ENCODE results near the gene ATP13A4. TPM values are rescaled to one million over a fixed set of nuclear protein-coding genes. Genes with fewer than 3 reads are reported as not detected.

ATP13A4 gene
- total and polyA plus RNA-seq, 2 of the 8 experiments (the other 6 are each of a cell fraction or from before 2014, with no cell fraction given): 0.12 TPM; not detected in 1

GRCh38 chr3:193389335-193389734 lies 165.4 kb downstream of the ATP13A4 start:
- DNase-seq (ENCODE audit: low read depth in 1 of 2, low spot score in 2 of 2): peak; percentile 33 to 40
- Histone ChIP-seq H4K8ac (ENCODE audit: extremely low read depth, insufficient read depth, low read length) (no peak overlapping the region), H3K4ac (replicated peaks; ENCODE audit: insufficient read length, low read depth, low read length) (no peak overlapping the region), H2BK20ac (ENCODE audit: low read length) (no peak overlapping the region), H4K20me1 (replicated peaks in 1 of 2; ENCODE audit: control insufficient read depth in 1 of 2, insufficient read depth in 2 of 2, low read length in 2 of 2) (no peaks in the 10 kb centered on the region), H3K79me1 (ENCODE audit: low read depth, low read length) (no peaks in the 10 kb centered on the region), H3K27me3 (replicated peaks in 1 of 4; ENCODE audit: control insufficient read depth in 3 of 4, extremely low read depth in 1 of 4, insufficient read depth in 3 of 4, low read length in 3 of 4) (no peaks in the 10 kb centered on the region), H3K14ac (ENCODE audit: insufficient read length) (no peak overlapping the region), H3K4me2 (ENCODE audit: insufficient read depth in 1 of 2, low read depth in 2 of 2, low read length in 2 of 2) (0 out of 4 replicates have a peak overlapping the region, but pooled peaks of 1 of the 2 experiments have one; percentile 20), H2BK12ac (ENCODE audit: low read depth, low read length) (no peak overlapping the region), H2AK5ac (ENCODE audit: low read depth, low read length) (no peak overlapping the region), H3K23me2 (ENCODE audit: low read depth, low read length) (no peaks in the 10 kb centered on the region), H2BK5ac (ENCODE audit: low read depth, low read length) (no peak overlapping the region), H2BK120ac (replicated peaks; ENCODE audit: low read depth, low read length) (no peak overlapping the region), H3K56ac (replicated peaks; ENCODE audit: insufficient read length, low read depth, low read length) (no peak overlapping the region), H3K9me3 (ENCODE audit: insufficient read depth in 2 of 2, low read depth in 1 of 2, low read length in 1 of 2) (peaks cover 0 to 2% of the 10 kb centered on the region in 2 experiments; a peak in 1 of 4 replicates), H3K4me1 (replicated peaks in 1 of 4; ENCODE audit: control insufficient read depth in 3 of 4, insufficient read depth in 4 of 4, low read length in 3 of 4) (peaks cover 0 to 14% (median 11%) of the 10 kb centered on the region in 4 experiments; a peak in 3 of 7 replicates), H4K91ac (replicated peaks; ENCODE audit: insufficient read length, low read length) (no peak overlapping the region), H3K79me2 (ENCODE audit: control insufficient read depth in 1 of 2, insufficient read depth in 2 of 2, low read length in 2 of 2) (no peaks in the 10 kb centered on the region), H3K18ac (ENCODE audit: extremely low read depth, low read length) (no peak overlapping the region), H3K9ac (replicated peaks in 1 of 4; ENCODE audit: extremely low read depth in 1 of 4, low read depth in 3 of 4, low read length in 3 of 4) (no peak overlapping the region), H3K4me3 (ENCODE audit: extremely low read depth in 1 of 4, insufficient read depth in 2 of 4, low read depth in 3 of 4, low read length in 4 of 4) (no peak overlapping the region), H2AFZ (ENCODE audit: low read length) (no peak overlapping the region), H3K23ac (ENCODE audit: insufficient read length) (no peak overlapping the region), H3K27ac (ENCODE audit: low read depth, low read length) (no peak overlapping the region), H4K5ac (ENCODE audit: insufficient read length, low read depth, low read length) (no peak overlapping the region), H2BK15ac (ENCODE audit: low read length) (no peak overlapping the region), H3K36me3 (ENCODE audit: control insufficient read depth in 2 of 4, insufficient read depth in 4 of 4, low read length in 3 of 4) (no peaks in the 10 kb centered on the region)
- CTCF ChIA-PET (ENCODE audit: partially characterized antibody): interaction anchor here (0.6 to 1.4 kb wide), 6 partner anchors 17 to 842 kb away, joined by 3 to 7 read pairs (median 3); no protein-coding TSS in a partner anchor
- POLR2A ChIA-PET (ENCODE audit: partially characterized antibody): no interaction called here
- FAIRE-seq: peak; percentile 85
- WGBS, 2 experiments (ENCODE audit: extremely low coverage in 1 of 2, insufficient coverage in 1 of 2, insufficient read length in 1 of 2, insufficient replicate concordance in 2 of 2, low coverage in 1 of 2, low lambda C conversion rate in 2 of 2, missing lambda C conversion rate in 1 of 2): 35% methylated on average over 2 of the region's 2 CpGs; no CpG with 5 or more reads in 1 of the 2 experiments
